NCI-H128 (cell line): Measurements from ENCODE around the gene ARMH4.
"Not testable (repeated sequence)": the region's sequence is repeated elsewhere in the genome, so short reads cannot be mapped to it uniquely, and the experiment has no call there.

ENCODE experiments used
- DNase-seq: peaks from one replicate; lab custom pipeline; 2025; ENCODE audit not compliant: unreplicated experiment; lab: John Stamatoyannopoulos, UW

ARMH4 gene

DNA sequence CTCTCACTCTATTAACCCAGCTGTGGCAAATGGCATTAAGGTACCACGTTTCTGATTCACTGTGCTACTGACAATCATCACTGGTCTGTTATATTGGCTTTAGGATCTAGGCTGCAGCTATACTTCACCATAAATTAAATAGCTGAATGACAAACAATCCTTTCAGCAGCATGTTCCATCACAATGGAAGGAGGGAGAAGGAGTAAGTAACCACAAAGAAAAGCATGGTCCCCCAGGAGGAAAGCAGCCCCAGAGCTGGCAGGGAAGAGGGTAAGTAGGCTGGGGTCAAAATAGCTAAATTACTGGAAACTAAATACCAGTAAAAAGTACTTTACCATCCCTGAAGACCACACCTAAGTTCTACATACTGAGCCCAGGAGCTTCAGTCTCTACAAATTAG, 2.8 kb downstream of the ARMH4 start:
- DNase-seq: no peak

DNA sequence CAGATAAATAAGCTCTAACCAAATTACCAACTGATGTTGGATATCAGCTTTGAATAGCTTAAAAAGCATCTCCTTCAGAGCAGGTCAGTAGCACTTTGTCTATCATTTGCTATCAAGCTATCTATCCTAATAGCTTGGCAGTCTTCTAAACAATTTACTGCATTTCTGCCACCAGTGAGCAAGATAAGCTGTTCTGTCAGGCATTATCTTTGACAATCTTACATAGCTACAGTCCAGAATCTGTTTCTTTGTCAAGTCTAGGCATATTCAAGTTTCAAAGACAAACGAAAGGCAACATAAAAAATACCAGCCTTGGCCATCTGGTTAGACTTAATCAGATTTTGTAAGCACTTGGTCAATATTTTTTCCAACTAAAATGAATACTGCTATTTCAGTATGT, 5.6 kb downstream of the ARMH4 start:
- DNase-seq: no peak

GRCh38 chr14:58145936-58146335, 6.1 kb downstream of the ARMH4 start:
- no peak for DNase-seq

DNA sequence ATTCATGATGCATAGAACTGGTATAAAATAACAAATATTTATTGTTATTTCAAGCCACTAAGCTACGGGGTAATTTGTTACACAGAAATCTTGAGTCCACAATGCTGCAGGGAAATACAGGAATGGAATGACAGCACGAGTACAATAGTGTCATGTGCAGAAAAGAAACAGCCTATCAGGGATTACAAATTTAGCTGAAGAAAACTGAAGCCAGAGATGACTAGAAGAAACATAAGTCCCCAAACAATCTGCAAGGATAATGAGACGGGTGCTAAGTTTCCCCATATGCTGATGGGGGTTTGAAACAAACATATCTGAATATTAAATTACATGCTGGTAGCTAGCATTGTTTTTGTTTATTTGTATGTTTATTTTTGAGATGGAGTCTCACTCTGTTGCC, 8.9 kb downstream of the ARMH4 start:
- DNase-seq: no peak

DNA sequence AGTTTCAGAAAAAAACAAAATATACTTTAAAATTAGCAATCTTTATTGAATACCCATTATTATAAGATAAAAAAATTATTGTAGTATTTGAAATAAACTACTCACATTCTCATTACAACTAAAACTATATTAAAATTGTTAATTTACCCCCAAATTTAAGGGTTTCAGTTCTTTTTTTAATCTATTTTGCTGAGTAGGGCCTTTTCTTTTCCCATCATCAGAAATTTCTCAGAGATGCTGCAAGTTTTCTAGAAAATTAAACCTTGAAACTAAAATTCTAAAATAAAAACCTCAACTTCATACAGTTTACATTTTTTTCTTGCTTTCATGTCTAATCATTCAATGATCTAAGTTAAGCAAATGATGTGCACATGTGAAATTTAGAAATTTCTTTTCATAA, 10.1 kb downstream of the ARMH4 start:
- DNase-seq: no peak

DNA sequence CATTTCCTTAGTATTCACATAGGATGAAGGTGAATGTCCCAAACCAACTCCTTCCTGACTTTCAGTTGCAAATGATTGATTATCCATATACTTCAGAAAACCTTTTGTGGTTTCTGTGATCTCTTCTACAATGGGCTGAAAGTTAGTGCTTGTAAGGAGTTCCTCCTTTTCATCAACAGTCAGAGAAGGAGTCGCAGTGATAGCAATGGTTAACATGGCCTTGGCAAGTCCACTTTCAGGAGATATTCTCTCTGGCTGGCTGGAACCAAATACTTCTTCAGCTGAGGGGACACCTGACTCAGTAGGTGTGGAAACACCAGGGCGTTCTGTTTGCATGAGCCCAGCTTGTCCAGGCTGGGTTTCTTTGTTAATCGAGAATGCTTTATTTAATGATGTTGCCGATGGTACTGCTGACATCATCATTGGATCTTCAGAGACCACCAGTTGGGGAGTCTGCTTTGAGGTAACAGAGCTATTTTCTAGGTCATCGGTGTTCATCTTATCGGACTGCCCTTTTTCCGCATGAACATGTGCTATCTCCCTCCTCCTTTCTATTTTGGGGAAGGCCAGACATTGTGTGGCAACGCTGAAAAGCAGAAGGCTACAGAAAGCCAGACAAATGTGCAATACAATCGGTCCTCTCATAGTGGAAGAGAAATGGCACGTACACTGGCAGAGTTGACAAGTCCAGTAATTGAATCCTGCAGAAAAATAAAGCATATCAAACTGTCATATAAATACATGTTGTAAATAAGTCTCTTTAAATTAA, 13.1 kb downstream of the ARMH4 start:
- DNase-seq: no peak

DNA sequence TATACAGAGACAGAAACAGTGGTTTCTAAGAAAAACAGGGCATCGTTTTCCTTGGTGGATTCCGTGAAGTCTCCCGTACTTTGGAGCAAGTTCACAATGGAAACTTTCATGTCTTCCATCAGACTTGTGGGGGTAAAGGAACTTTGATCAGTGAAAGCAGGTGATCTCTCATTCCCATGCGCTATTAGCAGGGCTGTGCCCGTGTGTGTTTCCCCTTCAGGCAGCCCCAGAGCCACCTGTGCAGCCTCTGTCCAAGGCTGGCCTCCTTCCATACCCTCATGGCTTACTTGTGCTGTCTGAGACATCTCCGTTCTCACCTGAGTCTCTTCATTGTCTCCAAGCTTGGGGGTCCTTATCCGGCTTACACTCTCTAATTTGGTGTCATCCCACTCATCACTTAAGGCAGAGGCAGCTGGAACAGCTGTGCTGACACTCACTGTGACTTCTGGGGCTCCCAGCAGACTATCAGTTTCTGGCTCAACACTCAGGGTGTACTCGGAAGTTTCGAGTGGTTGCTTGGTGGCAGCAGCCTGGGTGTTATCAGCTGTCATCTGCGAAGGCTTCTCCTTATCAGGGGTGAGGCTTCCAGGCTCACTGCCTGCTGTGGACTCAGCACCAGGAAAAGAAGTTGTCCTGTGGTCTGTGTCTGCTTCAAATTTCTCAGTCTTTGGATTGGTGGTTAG, 13.8 kb downstream of the ARMH4 start:
- no peak for DNase-seq

GRCh38 chr14:58133739-58134138, 18.3 kb downstream of the ARMH4 start:
- no peak for DNase-seq

DNA sequence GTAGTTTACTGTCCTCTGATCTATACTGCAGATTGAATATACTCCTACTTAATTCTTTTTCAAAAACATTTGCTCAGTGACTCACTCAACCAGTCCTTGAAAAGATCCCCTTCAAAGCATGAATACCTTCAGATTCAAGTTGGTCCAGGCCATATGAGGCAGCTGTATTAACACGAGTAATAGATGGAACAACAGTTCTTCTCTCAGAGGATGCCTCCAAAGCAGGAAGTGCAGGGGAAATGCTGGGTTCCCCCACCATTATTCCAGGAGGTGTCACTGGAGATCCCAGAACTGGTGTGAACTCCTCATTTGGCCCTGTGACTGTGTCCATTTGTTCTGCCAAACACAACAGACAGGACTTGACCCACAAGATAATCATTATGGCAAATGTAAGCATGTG, 20.6 kb downstream of the ARMH4 start:
- DNase-seq: no peak

DNA sequence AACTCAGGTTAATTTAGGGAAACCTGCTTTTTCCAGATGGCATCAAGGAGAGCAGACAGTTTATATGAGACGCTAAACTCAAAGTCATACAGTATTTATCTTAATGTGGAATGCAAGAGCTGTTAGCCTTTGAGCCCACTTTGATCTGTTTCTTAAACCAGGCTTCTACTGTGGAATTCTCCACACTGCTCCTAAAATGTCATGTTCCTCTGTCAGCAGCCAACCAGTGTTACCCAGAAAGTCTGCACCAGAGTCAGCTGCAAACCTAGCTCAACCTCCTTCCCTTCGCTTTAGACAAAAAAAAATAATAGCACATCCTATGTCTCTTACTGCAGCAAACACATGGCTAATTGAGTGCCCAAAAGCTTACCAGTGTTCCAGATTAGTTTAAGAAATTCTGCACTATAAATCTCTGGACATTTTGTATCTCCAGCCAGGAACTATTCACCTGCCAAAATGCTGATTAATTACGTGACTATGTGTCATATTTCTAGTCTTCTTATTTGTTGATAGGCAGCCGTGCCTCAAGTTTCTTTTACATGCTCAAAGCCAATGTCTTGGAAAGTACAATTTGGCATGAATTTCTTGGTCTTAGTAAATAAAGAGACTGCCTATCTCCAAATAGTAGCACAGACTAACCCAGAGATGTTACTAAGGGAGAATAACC, 21.8 kb downstream of the ARMH4 start:
- no peak for DNase-seq

DNA sequence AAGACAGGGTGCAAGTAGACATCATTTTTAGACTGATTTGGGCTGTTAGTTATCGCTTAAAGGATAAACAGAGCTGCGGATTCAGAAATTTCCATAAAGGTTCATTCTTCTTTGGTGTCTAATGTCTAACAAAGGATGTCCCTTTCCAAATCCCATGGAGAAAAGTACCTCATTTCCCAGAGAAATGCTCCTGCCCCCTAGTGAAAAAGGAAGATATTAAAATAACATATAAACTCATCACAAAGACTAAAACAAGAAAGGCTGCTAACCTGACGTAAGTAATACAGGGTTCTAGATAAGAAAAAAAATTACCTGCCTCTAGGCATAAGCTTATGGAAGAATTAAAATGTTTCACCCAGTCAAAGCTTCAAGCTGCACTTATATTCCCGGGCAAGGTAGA, 22.8 kb downstream of the ARMH4 start:
- DNase-seq: no peak

DNA sequence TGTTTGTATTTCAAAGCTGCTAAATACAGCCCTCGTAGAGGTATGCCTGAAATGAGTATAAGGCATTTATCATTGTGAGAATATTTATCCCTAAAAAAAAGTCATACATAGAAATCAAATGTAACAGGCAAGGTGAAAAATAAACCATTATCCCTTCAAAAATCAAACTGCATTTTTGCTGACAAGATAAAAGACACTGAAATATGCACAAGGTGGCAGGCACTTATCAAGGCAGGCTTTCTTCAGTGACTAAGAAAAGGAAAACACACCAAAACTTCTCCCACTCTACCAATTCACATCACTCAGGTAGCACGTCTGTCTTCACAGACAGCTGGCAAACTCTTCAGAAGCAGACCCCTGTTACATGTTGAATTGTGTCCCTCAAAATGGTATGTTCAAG, 23.6 kb downstream of the ARMH4 start:
- no peak for DNase-seq

GRCh38 chr14:58122546-58122945, 29.5 kb downstream of the ARMH4 start:
- not testable (repeated sequence) for DNase-seq

DNA sequence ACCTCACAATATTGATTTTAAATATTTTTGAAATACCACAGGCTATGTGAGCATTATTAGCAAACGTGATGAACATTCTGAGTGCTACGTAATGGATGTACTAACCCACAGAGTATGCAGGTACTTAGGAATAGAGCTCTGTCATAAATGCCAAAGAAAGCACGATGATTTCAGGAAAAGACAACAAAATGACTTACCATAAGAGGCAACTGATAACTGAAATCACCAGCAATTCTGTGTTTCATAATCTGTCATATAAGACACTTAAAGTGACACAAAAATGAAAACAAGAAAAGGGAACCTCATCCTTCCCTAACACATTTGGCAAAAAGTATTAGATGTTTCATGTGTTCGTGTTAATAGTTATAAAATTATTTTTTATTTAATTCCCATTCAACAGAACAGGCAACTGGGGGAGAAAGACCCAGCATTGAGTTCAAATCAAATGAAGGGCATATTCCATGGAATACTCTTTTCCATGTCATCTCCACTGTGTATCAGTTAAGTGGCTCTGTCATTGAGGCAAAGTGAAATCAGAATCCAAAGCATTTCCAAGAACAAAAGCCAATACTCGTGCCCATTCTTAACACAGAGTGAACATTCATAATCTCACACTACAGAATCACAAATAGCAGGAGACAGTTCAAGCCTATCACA, 30.4 kb downstream of the ARMH4 start:
- no peak for DNase-seq

DNA sequence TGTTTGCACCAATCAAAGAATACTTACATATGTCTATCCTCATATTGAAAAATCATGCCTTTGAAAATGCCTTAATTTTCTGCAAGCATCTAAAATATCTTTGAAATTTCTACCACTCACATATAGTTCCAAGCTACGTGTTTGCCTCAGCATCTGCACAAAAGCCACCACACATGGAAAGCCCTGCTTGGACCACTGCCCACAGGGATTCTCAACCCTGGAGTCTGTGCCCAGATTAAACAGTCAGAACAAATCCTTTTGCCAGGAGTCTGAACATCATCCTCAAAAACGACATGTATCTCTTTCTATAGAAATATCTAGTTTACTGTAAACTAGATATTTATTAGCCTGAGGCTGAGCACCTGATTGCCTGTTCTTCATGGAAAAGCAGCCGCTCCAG, 32.6 kb downstream of the ARMH4 start:
- no peak for DNase-seq

- DNase-seq: no peak
Observed at GRCh38 chr14:58118097-58118815, 33.8 kb downstream of the ARMH4 start.

- no peak for DNase-seq
Observed at GRCh38 chr14:58109744-58110143, 42.3 kb downstream of the ARMH4 start.

GRCh38 chr14:58108717-58109116, 43.3 kb downstream of the ARMH4 start:
- DNase-seq: no peak

DNA sequence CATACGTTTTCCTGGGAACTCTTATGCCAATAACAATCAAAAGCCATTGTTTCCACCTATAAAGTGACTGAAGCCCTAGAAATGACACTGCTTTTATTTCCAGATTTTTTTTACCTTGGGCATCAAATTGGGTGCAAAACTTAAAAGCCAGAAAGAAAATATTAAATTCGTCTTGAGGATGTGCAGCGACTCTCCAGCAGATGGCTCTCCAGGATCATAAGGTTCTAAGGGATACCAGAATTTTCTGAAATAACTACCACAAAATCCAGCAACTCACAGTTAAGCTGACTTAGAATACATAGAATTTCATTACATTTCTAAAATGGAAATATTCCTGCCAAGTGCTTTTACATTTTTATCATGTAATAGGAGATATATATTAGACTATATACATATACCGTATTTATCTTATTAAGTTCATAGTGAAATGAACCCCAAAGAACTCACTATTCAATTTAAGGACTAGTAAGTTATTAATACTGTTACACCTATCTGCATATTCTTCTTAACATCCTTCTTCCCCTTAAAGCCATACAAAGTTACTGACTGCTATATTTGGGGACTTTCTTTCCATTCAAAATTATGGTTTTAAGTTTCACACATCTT, 44.0 kb downstream of the ARMH4 start:
- peak; percentile 3 for DNase-seq

DNA sequence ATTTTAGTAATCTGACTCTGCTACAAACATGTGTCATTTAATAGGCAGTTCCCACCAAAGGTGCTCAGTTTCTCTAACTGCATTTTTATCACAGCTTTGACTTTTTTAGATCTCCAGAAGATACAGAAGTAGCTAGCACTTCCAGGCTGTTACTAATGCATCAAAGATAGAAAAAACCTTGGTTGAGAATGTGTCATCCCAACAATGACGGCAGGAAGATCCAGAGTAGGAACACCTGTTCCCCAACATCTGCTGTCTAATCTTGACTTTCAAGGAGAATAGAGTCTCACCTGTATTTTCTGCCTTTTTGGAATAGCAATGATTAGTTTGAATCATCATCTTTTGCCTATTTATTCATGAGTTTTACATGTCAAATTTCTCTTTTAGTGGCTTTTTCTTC, 45.0 kb downstream of the ARMH4 start:
- no peak for DNase-seq

DNA sequence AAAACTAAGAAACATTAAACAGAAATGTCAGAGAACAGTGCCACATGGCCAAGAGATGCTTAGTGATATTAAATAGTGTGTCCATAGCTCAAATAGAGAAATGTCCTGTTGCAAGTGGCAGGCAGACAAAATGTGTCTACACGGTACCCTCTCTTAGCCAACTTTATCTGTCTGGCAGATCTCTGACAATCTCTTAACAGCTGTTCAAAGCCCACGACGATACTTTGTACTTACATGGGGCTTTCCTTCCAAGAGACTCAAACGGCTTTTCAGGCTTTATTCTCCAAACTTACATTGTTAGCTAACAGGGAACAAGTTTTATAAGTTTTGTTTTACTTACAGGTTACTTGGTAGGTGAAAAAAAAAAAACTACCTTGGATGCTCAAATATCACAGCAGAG, 45.6 kb downstream of the ARMH4 start:
- DNase-seq: no peak
